GM18517 (cell line): ENCODE data around the gene PARVG.

Source experiments
- ATAC-seq: cut with Tn5 transposase; IDR thresholded peaks from one replicate; pipeline ENCODE4 v1.9.1; 2021; ENCODE audit warnings: mild to moderate bottlenecking, moderate library complexity; ENCODE audit not compliant: unreplicated experiment

Gene PARVG

DNA sequence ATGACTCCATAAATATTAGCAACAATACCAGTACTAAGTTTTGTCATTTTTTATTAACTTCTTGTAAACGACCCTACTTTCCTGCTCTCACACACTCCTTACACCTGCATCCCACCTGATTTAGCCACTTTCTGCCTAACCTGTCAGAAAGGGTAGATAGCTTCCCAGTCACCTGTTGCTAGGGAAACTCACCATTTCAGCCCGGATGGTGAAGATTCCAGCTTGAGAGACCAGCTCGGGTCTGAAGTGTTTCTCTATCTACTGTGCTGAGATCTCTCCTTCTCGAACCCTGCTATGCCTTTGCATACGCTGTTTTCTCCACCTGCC, at the start of gene PARVG:
PARVG (plus strand) TSS at position 220 of the 327 bp plus-strand sequence. CDS start 2,405 bp downstream, outside the sequence.
- ATAC-seq: no peak

- no peak for ATAC-seq
Measured at GRCh38 chr22:44131412-44131811, 49.3 kb upstream of the PARVG start.

GRCh38 chr22:44131989-44132685, 48.6 kb upstream of the PARVG start:
- ATAC-seq: no peak

DNA sequence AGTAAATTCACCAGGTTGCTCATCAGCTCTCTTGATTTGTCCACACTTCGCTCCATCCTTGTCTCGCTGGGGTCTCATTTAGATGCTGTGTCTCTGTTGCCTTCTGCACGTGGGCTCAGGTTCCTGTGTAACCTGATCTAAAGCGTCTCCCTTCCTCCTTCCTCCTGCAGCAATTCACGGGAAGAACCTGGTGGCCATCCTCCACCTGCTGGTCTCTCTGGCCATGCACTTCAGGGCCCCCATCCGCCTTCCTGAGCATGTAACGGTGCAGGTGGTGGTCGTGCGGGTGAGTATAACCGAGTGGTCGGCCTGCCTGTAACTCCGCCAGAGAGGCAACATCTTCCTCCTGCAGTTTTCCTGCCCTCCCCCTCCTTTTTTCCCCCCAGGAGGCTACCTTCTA, 48.0 kb upstream of the PARVG start:
- ATAC-seq: no peak

GRCh38 chr22:44133161-44133560, 47.6 kb upstream of the PARVG start:
- no peak for ATAC-seq

DNA sequence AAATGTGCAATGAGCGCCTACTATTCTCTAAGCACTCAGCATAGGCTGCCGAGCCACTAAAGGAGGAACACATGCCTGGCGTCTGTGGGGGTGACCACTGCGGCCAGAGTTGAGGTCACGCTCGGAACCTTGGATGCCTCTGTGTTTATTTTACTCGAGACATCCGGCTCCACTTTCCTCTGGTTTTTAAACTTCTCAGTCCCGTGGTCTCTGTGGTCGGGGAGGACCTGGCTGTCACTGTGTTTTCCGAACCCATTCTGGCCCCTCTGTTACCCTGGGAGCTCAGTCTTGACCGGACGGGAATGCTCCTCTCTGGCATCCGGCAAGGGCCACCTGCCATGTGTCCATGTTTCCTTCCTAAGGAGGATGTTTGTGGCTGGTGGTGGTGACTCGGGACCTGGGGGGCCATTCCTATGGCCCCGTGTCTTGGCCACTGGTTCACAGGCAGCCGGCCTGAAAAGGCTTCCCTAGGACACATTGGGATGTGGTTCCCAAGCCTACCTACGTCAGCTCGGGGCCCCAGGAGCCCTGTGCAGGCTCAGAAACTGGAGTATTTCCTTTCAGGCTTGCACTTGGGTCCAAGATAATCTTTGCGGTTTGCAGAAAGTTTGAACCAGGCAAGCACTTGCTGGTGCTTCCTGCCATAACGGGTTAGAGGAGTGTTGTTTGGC, 46.7 kb upstream of the PARVG start:
- ATAC-seq: no peak

DNA sequence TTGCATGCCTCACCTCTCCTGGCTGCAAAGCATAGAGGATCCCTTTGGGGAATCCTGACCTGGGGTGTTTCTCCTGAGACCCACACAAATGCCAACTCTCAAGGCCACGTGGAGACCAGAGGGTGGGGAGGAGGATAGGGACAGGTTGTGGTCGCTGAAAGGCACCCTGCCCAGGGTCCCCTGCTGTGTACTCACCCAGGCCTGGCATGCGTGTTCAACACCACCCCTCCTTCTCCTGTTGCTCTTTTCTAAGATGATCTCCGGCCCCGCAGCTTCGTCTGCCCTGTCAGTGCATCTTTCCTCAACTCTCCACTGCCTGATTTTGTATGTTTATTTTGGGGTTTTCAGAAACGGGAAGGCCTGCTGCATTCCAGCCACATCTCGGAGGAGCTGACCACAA, 44.6 kb upstream of the PARVG start:
- ATAC-seq: no peak

GRCh38 chr22:44136786-44137185, 43.9 kb upstream of the PARVG start:
- ATAC-seq: no peak

DNA sequence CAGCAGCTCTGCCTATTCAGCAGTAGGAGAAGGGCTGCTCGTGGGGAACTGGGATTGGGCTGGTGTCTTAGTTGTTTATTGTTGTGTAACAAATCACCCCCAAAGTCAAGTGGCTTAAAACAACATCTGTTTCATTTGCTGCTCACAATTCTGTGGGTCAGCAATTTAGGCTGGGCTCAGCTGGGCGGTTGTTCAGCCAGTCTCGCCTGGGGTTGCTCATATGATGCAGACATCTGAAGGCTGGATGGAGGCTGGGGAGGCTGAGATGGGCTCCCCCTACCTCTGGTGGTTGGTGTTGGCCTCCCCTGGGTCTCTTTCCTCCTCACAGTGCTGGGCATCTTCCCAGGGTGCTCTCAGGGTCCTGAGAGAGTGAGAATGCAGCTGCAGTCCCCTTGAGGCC, 43.3 kb upstream of the PARVG start:
- ATAC-seq: no peak

DNA sequence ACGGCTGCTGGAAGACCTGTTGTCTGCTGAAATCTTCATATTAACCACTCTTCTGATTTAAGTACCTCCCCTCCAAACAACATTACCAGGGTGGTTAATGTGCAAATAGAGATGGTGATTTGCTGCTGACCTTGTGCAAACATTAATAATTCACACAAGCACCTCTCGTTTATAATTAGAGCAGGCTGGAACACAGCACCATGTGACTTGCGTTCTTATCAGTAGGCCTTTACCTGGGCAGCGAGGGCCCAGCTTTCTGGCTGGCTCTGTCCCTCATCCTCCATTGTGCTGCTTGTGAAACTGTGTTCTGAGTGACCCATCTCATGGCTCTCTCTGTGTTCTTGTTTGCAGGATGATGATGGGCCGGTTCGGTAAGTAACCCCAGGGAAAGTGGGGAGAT, 41.0 kb upstream of the PARVG start:
- ATAC-seq: no peak

- ATAC-seq: no peak
Measured at GRCh38 chr22:44142421-44143104, 38.2 kb upstream of the PARVG start.

GRCh38 chr22:44143105-44143474, 37.6 kb upstream of the PARVG start:
- no peak for ATAC-seq

DNA sequence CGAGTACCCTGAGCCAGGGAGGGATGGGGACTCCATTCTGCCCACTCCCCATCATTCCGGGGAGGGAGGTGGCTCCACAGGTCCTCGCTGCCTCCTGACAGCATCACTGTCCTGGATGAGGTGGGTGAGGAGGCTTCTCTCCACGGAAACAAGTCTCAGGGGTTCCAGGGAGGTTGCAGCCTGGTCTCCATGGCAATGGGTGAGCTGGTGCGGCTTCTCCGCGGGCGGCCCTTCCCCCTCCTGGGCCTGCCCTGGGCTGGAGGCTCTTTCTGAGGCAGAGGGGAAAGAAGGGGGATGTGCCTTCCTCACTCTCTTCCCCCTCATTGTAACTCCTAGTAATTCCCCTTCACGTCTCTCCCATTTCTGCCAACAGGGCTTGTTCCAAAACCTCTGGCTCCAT, 37.1 kb upstream of the PARVG start:
- ATAC-seq: no peak

DNA sequence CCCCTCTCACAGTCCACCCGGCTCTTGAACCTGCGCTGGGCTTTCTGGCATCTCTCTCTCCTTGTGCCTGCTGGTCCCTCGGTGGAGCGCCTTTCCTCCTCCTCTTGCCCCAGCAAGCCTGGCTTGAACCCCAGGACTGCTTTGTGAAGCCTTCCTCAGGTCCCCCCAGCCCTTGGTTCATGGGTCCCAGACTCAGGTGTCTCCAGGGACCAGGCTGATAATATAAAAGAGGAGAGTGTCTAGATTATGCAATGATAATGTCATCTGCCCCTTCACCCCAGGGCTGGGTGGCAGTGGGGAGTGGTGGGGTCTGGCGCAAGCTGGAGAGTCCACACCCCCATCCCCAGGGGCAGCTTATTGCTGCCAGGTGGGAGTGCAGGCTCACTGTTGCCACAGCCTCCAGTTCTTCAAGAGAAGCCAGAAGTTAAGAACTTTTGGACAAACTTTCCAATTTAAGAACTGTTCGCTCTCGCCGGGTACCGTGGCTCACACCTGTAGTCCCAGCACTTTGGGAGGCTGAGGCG, 36.6 kb upstream of the PARVG start:
- no peak for ATAC-seq

DNA sequence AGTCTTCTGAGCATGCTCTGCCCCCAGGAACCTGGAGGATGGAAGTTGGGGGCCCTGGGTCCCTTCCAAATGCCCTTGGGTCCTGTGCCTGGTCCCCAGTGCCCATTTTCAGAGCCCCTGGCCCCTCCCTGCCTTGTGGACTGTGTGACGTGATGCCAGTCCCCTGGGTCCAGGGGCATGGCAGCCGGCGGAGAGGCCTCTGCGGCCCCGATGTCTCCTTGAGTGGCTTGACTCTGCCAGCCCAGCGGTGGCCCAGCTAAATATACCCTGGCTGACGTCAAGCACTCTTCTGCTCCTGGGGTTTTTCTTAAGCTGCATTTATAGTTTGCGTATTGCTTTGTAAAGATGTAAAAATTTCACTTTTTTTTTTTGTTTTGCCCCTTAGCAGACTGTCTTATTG, 35.2 kb upstream of the PARVG start:
- ATAC-seq: no peak

GRCh38 chr22:44146088-44146861, 34.5 kb upstream of the PARVG start:
- ATAC-seq: no peak

DNA sequence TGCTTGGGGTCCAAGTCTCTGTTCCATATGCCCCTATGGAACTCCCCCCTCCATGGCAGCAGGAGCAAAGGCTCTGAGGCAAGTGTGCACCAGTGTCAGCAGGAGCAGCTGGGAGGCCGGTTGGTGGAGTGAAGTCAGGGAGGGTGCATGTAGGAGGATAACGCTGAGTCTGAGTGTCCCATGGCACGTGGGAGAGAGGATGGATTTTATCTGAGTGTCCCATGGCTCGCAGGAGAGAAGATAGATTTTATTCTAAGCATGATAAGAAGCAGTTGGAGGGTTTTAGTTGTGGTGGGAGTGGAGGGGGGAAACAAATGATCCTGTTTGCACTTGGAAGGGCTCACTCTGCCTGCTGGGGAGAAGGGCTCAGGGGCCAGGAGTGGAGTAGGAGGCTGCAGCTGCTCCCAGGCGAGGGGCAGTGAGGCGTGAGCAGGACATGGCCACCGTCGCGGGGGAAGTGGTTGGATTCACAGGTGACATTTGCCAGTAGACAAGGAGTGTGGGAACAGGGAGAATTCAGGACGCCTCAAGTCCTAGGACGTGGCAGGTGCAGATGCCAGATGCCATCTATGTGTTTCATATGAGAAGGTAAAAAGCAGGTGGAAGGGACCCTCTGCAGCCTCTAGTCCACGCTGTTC, 33.6 kb upstream of the PARVG start:
- no peak for ATAC-seq

DNA sequence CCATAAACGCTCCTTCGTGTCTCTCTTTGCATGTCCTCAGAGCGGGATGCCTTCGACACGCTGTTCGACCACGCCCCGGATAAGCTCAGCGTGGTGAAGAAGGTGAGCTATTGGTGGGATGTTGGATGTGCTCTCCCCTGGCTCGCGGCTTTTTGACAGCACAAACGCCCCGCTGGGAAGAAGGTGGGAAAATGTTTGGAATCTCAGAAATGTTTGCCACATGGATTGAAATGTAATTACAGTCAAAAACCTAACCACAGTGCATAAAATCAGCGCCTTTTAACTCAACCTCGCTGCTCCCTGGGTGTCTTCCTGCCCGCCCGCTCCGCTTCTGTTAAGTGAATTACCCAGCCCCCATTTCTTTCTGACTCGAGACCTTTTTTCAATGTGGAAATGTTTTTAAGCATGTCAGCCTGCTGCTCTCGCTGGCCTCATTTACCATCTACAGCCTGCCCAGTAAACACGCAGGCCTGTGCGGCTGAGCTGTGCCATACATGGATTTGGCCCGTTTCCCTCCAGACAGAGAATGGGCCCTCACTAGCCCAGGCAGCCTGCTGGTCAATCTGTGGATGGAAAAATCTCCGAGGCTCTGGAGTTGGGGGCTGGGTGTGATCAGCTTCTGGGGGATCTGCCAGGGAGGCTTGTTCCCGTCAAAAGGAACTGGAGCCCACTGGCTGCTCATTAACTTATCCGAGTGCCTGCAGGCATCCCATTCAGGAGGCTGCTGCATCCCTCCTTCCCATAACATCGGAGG, 32.7 kb upstream of the PARVG start:
- no peak for ATAC-seq

DNA sequence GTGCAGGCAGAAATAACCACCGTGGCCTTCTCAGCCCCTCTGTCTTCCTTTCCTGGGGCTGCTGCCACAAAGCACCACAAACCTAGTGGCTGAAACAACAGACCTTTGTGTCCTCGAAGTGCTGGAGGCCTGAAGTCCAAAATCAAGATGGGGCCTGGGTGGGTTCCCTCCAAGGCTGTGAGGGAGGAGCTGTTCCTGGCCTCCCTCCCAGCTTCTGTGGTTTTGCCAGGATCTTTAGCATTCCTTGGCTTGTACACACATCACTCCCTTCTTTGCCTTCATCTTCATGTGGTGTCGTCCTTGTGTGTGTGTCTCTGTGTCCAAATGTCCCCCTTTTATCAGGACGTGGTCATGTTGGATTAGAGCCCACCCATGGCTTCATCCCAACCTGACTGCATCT, 29.0 kb upstream of the PARVG start:
- ATAC-seq: no peak

- ATAC-seq: no peak
Measured at GRCh38 chr22:44153710-44154109, 27.0 kb upstream of the PARVG start.
